NCI-H2171 treated with DMSO at 0.1 percent for 48 hours (cell line): ENCODE results near the gene NTRK3.
"Not testable (repeated sequence)": the region's sequence is repeated elsewhere in the genome, so short reads cannot be mapped to it uniquely, and the experiment has no call there.

ENCODE experiments used
- DNase-seq: peaks from one replicate; lab custom pipeline; 2025; lab: John Stamatoyannopoulos, UW

NTRK3 gene

GRCh38 chr15:88072598-88073390 is 183.7 kb downstream of the NTRK3 start:
- DNase-seq = no peak

GRCh38 chr15:88072133-88072532 is 184.4 kb downstream of the NTRK3 start:
- DNase-seq = not testable (repeated sequence)

- no peak for DNase-seq
Observed at GRCh38 chr15:88071141-88071540, 185.4 kb downstream of the NTRK3 start.

GRCh38 chr15:88069561-88069960 is 187.0 kb downstream of the NTRK3 start:
- no peak for DNase-seq

- no peak for DNase-seq
Observed at GRCh38 chr15:88067331-88067685, 189.2 kb downstream of the NTRK3 start.

GRCh38 chr15:88066636-88067330 is 189.8 kb downstream of the NTRK3 start:
- DNase-seq = no peak

- DNase-seq = no peak
Observed at GRCh38 chr15:88061452-88061851, 195.1 kb downstream of the NTRK3 start.

- DNase-seq = no peak
Observed at GRCh38 chr15:88060383-88060782, 196.2 kb downstream of the NTRK3 start.

GRCh38 chr15:88057836-88058235 is 198.7 kb downstream of the NTRK3 start:
- DNase-seq = no peak

- DNase-seq = no peak
Observed at GRCh38 chr15:88049506-88049905, 207.0 kb downstream of the NTRK3 start.

GRCh38 chr15:88048755-88049154 is 207.8 kb downstream of the NTRK3 start:
- DNase-seq = no peak

GRCh38 chr15:88048237-88048636 is 208.3 kb downstream of the NTRK3 start:
- no peak for DNase-seq

- no peak for DNase-seq
Observed at GRCh38 chr15:88046576-88047129, 209.9 kb downstream of the NTRK3 start.

GRCh38 chr15:88043396-88043795 is 213.1 kb downstream of the NTRK3 start:
- DNase-seq = no peak

GRCh38 chr15:88042047-88042446 is 214.5 kb downstream of the NTRK3 start:
- no peak for DNase-seq

GRCh38 chr15:88040516-88040915 is 216.0 kb downstream of the NTRK3 start:
- DNase-seq = no peak

- no peak for DNase-seq
Observed at GRCh38 chr15:88038261-88038660, 218.3 kb downstream of the NTRK3 start.

GRCh38 chr15:88036154-88036839 is 220.2 kb downstream of the NTRK3 start:
- no peak for DNase-seq

GRCh38 chr15:88035381-88035780 is 221.2 kb downstream of the NTRK3 start:
- DNase-seq = no peak

- not testable (repeated sequence) for DNase-seq
Observed at GRCh38 chr15:88033421-88033820, 223.1 kb downstream of the NTRK3 start.

GRCh38 chr15:88032787-88033186 is 223.8 kb downstream of the NTRK3 start:
- no peak for DNase-seq

- DNase-seq = no peak
Observed at GRCh38 chr15:88031461-88031860, 225.1 kb downstream of the NTRK3 start.

GRCh38 chr15:88029696-88030095 is 226.8 kb downstream of the NTRK3 start:
- no peak for DNase-seq
